HG03103 (cell line): ENCODE results near the gene PHYHD1.

Experiments
- ATAC-seq: cut with Tn5 transposase; IDR thresholded peaks from one replicate; pipeline ENCODE4 v1.9.1; 2021; ENCODE audit warnings: low read depth; ENCODE audit not compliant: unreplicated experiment

The PHYHD1 gene

DNA sequence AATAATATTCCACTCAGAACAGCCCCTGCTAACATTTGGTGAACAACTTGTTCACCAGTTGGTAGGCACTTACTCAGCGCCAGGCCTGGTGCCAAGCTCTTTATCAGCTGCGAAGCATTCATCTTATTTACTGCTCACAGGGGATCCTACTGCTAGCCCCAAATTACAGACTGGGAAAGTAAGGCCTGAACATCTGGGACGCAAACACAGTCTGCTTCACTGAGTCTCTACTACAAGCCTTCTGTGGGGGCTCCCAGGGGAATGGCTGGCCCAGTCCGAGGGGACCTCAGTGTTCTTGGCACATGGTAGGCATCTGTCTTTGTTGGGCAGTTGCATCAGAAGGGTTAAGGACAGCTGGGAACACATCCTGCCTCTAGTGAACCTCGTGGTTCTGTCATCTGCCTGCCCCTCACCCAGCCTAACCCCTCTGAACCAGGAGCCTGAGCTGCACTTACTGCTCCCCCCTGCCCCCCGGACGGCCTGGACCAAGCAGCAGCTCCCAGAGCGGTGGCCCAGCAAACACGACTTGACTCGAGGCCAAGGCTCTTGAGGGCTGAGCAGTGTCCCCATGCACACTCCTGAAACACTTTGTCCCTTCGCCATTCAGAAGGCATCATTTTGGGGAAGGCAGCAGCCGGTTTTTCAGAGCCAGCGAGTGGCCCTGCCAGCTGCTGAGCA, at the start of gene PHYHD1:
TSS of gene PHYHD1 (plus strand) at position 602 of the 678 bp plus-strand sequence. CDS start 1,342 bp downstream, outside the sequence.
- no peak for ATAC-seq

DNA sequence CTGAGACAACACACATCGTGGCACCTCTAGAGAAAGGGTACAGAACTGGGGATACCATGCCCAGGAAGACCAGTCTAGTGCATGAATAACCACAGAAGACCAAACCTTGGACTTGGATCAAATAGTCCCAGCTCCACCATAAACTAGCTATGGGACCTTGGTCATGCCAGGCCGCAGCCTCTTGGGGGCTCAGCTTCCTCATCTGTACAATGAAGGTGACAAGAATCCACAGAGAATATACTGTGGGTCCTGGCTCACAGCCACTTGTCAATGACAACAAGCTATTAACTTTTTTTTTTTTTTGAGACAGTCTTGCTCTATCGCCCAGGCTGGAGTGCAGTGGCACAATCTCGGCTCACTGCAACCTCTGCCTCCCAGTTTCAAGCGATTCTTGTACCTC, 42.9 kb upstream of the PHYHD1 start:
- ATAC-seq, result no peak

- ATAC-seq, result peak; percentile 74
Measured at GRCh38 chr9:128881884-128882676, 38.7 kb upstream of the PHYHD1 start, which contains the start of the genes KYAT1 and LRRC8A. Gene KYAT1 (minus strand): TSS chr9:128881950. CDS start chr9:128845405, 36,545 bp downstream. Gene LRRC8A (plus strand): TSS chr9:128882133. CDS start chr9:128907165, 25,032 bp downstream.

DNA sequence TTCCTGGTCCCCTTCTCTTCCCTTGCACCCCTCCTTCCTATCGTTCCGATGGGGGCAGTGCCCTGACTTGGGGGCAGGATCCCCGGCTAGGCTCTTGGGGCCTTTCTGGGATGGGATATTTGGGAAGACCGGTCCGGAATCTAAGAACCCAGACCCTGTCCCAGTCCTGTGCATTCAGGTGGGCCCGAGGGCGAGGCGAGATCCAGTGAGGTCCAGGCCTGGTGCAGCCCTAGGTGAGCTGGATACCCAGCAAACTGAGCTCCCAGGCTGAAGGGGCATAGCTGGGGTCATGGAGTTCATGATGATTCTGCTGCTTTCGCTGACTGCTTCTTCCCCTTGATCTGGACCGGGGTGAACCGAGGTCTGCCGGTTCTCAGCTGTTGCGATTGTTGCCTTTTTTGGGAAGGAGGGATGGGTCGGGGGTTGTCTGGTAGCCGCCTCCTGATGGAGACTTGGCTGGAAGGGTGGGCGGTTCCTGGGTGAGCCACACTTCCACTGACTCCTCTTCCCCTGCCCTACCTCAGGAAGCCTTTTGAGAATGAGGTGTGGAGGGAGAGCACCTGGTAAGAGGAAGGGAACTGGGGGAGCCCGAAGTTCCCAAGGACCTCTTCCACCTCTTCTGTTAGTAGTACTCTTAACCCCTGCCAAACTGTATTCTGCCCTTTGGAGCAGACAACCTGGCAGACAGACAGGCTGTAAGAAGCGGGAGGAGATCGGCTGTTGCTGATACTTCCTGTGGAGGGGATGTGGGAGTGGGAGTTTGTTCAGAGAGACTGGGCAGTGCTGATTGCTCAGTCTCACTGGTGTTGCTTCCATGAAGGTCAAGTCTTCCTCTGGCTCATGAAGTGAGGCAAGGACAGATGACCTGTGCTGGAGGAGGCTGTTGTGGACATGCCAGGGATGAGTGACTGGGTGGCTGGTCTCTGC, 37.8 kb upstream of the PHYHD1 start:
- ATAC-seq, result no peak

DNA sequence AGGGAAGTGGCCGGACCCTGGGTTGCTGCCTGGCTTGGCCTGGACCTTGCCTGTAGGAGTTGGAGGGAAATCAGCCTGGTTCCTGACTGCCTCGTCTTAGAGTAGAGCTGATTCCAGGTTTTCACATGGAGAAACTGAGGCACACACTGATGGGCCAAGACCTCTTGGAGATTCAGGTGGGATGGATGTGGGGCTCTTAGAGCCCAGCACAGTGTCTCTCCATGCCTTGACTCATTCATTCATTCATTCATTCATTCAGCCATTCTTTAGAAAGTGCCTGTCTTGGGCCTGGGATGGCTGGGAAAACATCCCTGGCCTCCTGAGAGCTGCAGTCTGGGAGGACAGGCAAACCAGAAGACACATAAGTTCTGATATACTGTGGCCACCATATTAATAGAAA, 36.6 kb upstream of the PHYHD1 start:
- no peak for ATAC-seq

DNA sequence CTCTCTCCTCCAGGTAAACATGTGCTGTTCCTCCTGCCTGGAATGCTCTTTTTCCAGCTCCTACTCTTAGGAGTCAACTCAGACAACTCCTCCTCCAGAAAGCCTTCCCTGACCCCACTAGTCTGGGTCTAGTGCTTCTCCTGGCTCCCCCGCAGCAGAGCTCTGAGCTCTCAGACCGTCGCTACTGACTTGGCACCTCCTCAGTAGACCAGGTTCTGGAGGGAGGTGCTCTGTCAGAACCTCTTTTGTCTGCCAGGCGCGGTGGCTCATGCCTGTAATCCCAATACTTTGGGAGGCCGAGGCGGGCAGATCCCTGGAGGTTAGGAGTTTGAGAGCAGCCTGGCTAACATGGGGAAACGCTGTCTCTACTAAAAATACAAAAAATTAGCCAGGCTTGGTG, 35.4 kb upstream of the PHYHD1 start:
- ATAC-seq, result no peak

DNA sequence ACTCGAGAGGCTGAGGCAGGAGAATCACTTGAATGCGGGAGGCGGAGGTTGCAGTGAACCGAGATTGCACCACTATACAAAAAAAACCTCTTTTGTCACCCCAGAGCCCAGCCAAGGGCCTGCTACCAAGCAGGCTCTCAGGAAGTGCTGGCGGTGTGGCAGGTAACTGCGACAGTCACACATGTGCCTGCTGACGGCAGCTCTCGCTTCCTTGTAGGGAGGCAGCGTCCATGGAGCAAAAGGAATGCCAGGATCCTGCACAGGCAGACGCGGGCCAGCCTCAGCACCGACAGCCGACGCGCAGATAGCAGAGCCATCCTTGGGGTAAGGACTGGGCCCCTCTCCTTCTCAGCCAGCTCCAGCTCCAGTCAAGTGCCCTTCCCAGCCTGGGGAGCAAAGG, 35.0 kb upstream of the PHYHD1 start:
- ATAC-seq, result no peak

DNA sequence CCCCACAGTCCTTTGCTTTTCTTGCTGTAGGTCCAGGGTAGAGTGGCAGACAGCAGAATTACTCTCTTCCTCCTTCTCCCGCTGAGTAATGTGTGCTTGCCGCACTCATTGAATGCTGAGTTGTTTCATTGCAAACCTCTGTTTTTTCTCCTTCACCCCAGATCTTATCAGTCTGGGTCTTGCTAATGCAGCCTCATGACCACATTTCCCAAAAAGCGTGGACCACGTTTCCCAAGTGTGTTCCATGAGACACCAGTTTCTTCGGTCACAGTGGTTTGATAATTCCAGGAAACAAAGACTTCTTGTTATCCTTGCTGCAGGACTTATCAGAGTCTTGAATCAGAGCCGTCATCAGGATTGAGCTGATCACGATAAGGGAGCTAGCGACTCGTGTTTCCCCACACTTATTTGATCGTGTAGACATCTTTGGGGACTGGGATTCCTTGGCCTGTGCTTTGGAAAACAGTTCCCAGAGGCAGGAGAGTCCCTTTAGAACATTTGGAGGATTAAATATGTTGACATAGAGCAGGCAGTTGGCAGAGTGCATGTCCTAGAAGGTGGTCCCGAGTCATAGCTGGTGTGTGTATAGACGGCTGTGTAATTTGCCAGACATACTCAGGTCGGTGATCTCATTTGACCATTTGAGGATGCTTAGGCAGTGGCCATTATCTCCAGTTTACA, 34.4 kb upstream of the PHYHD1 start:
- no peak for ATAC-seq

- no peak for ATAC-seq
Measured at GRCh38 chr9:128887049-128887448, 33.7 kb upstream of the PHYHD1 start.

DNA sequence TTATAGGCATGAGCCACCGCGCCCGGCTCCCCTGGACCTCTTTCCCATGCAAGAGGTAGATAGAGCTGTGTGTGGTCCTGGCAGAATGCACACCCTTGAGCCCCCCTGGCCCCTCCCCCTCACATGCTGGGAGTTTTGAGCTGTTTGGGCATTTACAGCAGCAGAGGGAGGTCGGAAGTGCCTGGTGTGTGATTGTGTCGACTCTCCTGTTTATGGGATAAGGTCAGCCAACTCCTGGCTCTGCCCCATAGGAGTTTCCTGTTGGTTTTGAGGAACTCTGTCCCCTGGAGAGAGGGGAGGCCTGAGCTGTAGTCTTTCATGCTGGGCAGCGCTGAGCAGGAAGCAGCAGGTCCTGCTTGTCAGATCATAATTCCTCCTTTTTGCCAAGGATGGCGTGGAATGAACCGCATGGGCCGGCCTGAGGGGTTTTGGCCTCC, 32.9 kb upstream of the PHYHD1 start:
- ATAC-seq, result no peak

- no peak for ATAC-seq
Measured at GRCh38 chr9:128891321-128892220, 29.2 kb upstream of the PHYHD1 start.

DNA sequence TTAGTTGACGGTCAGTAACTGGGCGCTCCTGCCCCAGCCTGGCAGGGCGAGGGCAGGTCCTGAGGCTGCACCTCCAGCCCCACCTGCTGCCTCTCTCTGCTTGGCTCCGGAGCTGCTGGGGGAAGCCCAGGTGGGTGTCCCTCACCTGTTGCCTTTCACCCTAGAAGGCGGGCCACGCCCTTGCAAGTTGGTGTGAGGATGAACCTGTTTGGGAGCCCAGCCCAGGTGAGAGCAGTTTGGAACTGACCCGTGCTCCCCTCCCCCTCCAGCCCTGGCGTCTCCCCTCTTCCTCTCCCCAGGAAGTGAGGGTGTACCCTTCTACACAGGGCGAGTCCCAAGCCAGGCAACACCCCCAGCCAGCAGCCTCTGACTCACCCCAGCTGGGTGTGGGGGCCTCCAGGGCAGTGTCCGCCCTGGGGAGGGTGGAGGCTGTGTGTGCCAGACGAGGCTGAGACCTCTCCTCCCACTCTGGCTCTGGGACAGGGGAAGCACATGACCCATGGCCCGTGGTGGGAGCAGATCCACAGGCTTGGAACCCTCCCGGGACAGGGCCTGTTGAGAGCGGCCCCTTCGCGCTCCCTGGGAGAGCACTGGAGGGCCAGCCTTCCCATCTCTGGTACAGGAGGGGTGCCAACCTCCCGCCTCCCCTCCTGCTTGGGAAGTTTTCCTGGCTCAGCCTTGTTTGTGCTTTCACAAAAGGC, 28.4 kb upstream of the PHYHD1 start:
- no peak for ATAC-seq

DNA sequence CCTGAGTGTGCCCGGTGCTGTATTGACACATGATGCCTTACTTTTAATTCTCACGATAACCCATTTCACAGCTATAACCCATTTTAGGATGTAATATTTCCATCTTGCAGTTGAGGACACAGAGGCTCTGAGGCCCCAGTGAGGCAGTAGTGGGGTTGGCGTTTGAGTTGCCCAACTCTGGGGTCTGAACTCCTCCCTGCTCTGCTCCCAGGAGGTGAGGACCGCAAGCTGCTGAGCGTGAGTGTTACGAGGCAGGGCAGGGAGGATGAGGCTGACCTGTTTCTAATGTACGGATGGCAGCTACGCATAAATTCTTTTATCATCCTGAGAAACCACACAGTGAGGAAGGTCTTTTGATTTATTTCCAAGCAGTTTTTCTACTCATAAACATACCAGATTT, 27.4 kb upstream of the PHYHD1 start:
- ATAC-seq, result no peak

- ATAC-seq, result no peak
Measured at GRCh38 chr9:128894764-128895163, 26.0 kb upstream of the PHYHD1 start.

DNA sequence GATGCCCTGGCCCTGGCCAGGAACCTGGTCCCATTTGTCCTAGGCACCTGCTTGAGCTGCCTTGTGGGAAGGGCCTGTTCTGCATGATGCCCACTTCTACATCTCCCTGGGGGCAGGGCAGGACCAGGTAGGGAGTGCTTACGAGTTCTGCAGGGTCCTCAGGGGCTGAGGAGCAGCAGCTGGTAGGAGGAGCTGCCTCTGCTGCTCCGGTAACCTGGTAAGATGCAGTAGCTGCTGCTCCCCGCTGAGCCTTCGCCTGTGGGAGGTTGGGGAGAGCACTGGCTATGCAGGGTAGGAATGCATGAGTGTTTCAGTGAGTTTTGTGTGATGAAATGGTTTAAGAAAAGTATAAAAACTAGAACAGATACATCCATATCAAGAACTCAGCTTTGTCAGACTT, 25.2 kb upstream of the PHYHD1 start:
- no peak for ATAC-seq

GRCh38 chr9:128898382-128898781, 22.4 kb upstream of the PHYHD1 start:
- ATAC-seq, result no peak

- no peak for ATAC-seq
Measured at GRCh38 chr9:128898845-128899565, 21.8 kb upstream of the PHYHD1 start.
